Natural killer cell (primary cell): ENCODE data around the gene FAXDC2. TPM values are rescaled to one million over a fixed set of nuclear protein-coding genes. Genes with fewer than 3 reads are reported as not detected.
A peak's percentile ranks its signal among the peaks of the same experiment; 100 is the strongest.

Experiments used
- ATAC-seq, 3 donors: fragments of 150-1000 bp in 2 of 3; fragments of 200-7000 bp in 1 of 3; cut with Tn5 transposase; 1 replicate in 1 of 3; 2 replicates in 2 of 3; pipeline ENCODE4 v1.10.0; 2021; ENCODE audit warnings: mild to moderate bottlenecking in 2 of 3, moderate library complexity in 2 of 3
- DNase-seq, 2 donors: peaks; one replicate each; pipeline versions ENCODE4 v3.0.0 to v3.0.0-alpha.2; 2013 to 2021; ENCODE audit warnings: mixed read lengths in 1 of 2
- H3K27ac ChIP-seq: one replicate; pipeline ENCODE4 v1.5.1; 2013; ENCODE audit warnings: mild to moderate bottlenecking, low read length
- H3K27me3 ChIP-seq: one replicate; pipeline ENCODE4 v1.6.1; 2013; ENCODE audit warnings: low read length; ENCODE audit not compliant: control insufficient read depth, insufficient read depth
- H3K36me3 ChIP-seq: one replicate; pipeline ENCODE4 v1.6.1; 2013; ENCODE audit warnings: low read length; ENCODE audit not compliant: control insufficient read depth, insufficient read depth
- H3K4me1 ChIP-seq: one replicate; pipeline ENCODE4 v1.6.1; 2013; ENCODE audit warnings: low read length; ENCODE audit not compliant: control insufficient read depth, insufficient read depth
- H3K4me3 ChIP-seq: one replicate; pipeline ENCODE4 v1.5.1; 2013; ENCODE audit warnings: low read length
- H3K9me3 ChIP-seq: one replicate; pipeline ENCODE4 v1.6.1; 2013; ENCODE audit warnings: low read length; ENCODE audit not compliant: control insufficient read depth, insufficient read depth
- H3K27ac Mint-ChIP-seq, 2 donors: one replicate each; pipeline ENCODE4 v1.8.0; 2022; ENCODE audit warnings: mild to moderate bottlenecking in 2 of 2, mixed read lengths in 2 of 2, moderate library complexity in 1 of 2
- H3K27me3 Mint-ChIP-seq, 2 donors: one replicate each; pipeline ENCODE4 v1.8.0; 2022; ENCODE audit warnings: low read depth in 2 of 2, mixed read lengths in 2 of 2
- H3K36me3 Mint-ChIP-seq: one replicate; pipeline ENCODE4 v1.8.0; 2022; ENCODE audit warnings: mixed read lengths
- H3K4me1 Mint-ChIP-seq, 2 donors: one replicate each; pipeline ENCODE4 v1.8.0; 2022; ENCODE audit warnings: mixed read lengths in 2 of 2
- H3K4me3 Mint-ChIP-seq: one replicate; pipeline ENCODE4 v1.8.0; 2022; ENCODE audit warnings: mild to moderate bottlenecking, moderate library complexity, mixed read lengths
- H3K9me3 Mint-ChIP-seq, 2 donors: one replicate each; pipeline ENCODE4 v1.8.0; 2022; ENCODE audit warnings: mixed read lengths in 2 of 2
- WGBS: methylation state at CpG from one replicate; pipeline ENCODE4 v1.1.7; 2013; ENCODE audit warnings: missing lambda C conversion rate; ENCODE audit not compliant: insufficient coverage; 5-methylcytosine and 5-hydroxymethylcytosine counted together
- intact Hi-C: fragments of 100-400 bp; cut with micrococcal nuclease; formaldehyde crosslinking; loops from one replicate; pipeline ENCODE4 v1.14.2; 2022
- total RNA-seq, 4 donors: library from RNA; stranded (reverse); fragments of 120-200 nt in 1 of 4; gene quantifications; one replicate each; pipeline versions ENCODE4 v1.2.3 to v1.2.4, GENCODE V29; 2013 to 2022
- TF ChIP-seq, protein P1 (sequence below): fragments of 200-600 bp; IDR thresholded peaks from one replicate; pipeline ENCODE4 v1.8.0; 2022; ENCODE audit warnings: antibody characterized with exemption

Gene FAXDC2
- total RNA-seq, 3 donors from 2014 or later (not counting 1 experiment from before 2014, with no cell fraction given), result 0.48 to 2.9 (median 1.4) TPM

DNA sequence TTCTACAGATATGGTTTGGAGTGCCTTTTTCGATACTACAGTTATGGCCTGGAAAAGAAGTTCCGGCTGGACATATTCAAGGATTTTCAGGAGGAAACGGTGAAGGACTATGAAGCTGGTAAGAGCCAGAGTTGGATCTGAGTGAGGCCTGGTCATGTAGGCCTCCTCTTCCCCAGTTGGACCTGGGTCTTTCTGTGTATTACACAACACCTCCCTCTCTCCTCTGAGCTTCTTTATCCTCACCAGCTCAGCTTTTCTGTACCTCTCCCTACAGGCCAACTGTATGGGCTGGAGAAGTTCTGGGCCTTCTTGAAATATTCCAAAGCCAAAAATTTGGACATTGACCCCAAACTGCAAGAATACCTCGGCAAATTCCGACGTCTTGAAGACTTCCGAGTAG, 39.2 kb downstream of the FAXDC2 start:
- H3K36me3 Mint-ChIP-seq, result peaks cover 11% of the 10 kb centered on the region
- 97% methylated on average over 7 of the region's 7 CpGs for WGBS
- Histone ChIP-seq H3K36me3 (peaks cover 52% of the 10 kb centered on the region), H3K9me3 (no peaks in the 10 kb centered on the region), H3K27ac (no peak overlapping the region), H3K4me3 (no peak overlapping the region), H3K27me3 (no peaks in the 10 kb centered on the region), H3K4me1 (peaks cover 21% of the 10 kb centered on the region)
- DNase-seq (no peak), ATAC-seq (no peak)
- intact Hi-C loops, result no loop called here
- H3K9me3 Mint-ChIP-seq, result no peaks in the 10 kb centered on the region
- H3K27ac Mint-ChIP-seq, result no peak overlapping the region
- H3K27me3 Mint-ChIP-seq, result no peaks in the 10 kb centered on the region
- TF ChIP-seq, protein P1, sequence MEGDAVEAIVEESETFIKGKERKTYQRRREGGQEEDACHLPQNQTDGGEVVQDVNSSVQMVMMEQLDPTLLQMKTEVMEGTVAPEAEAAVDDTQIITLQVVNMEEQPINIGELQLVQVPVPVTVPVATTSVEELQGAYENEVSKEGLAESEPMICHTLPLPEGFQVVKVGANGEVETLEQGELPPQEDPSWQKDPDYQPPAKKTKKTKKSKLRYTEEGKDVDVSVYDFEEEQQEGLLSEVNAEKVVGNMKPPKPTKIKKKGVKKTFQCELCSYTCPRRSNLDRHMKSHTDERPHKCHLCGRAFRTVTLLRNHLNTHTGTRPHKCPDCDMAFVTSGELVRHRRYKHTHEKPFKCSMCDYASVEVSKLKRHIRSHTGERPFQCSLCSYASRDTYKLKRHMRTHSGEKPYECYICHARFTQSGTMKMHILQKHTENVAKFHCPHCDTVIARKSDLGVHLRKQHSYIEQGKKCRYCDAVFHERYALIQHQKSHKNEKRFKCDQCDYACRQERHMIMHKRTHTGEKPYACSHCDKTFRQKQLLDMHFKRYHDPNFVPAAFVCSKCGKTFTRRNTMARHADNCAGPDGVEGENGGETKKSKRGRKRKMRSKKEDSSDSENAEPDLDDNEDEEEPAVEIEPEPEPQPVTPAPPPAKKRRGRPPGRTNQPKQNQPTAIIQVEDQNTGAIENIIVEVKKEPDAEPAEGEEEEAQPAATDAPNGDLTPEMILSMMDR, result no peak
- no peak overlapping the region for H3K4me3 Mint-ChIP-seq
- peaks cover 29% of the 10 kb centered on the region in 2 donors for H3K4me1 Mint-ChIP-seq

DNA sequence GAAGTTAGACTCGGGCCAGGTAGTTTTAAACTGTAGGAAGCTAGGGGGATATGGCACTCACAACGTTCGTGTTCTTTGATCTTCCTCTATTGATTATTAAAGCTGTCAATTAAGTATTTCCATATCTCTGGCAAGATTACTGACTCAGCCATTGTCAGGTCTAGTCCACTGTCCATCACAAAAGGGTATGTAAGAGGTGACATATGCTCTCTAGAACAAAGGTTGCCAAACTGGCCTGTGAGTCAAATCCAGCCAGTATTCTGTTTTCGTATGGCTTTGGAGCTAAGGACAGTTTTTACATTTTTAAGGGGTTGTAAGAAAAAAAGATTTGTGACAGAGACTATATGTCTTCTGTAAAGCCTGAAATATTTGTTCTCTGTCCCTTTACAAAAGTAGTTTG, 44.2 kb downstream of the FAXDC2 start:
- no peaks in the 10 kb centered on the region for H3K9me3 ChIP-seq
- H3K36me3 ChIP-seq, result peaks cover 82% of the 10 kb centered on the region
- Mint-ChIP-seq H3K4me1 (no peaks in the 10 kb centered on the region), H3K27me3 (no peaks in the 10 kb centered on the region), H3K9me3 (no peaks in the 10 kb centered on the region), H3K27ac (peak overlapping the region in 1 of 2 donors; percentile 41), H3K36me3 (peaks cover 14% of the 10 kb centered on the region), H3K4me3 (no peak overlapping the region)
- H3K27ac ChIP-seq, result no peak overlapping the region
- H3K27me3 ChIP-seq, result no peaks in the 10 kb centered on the region
- TF ChIP-seq, protein P1, result no peak
- no peak overlapping the region for H3K4me3 ChIP-seq
- WGBS, result 96% methylated on average over 4 of the region's 4 CpGs
- no peaks in the 10 kb centered on the region for H3K4me1 ChIP-seq
- intact Hi-C loops, result no loop called here
- DNase-seq (no peak), ATAC-seq (no peak)

DNA sequence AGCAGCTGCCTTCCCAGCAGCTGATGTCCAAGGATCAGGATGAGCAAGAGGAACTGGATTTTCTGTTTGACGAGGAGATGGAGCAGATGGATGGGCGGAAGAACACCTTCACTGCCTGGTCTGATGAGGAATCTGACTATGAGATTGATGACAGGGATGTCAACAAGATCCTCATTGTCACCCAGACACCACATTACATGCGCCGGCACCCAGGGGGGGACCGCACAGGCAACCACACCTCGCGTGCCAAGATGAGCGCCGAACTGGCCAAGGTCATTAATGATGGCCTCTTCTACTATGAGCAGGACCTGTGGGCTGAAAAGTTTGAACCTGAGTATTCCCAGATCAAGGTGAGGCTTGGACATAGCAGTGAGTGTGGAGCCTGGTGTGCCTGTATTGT, 48.4 kb downstream of the FAXDC2 start:
- H3K9me3 ChIP-seq, result no peaks in the 10 kb centered on the region
- Mint-ChIP-seq H3K4me1 (peaks cover 10 to 11% of the 10 kb centered on the region in 2 donors), H3K4me3 (no peak overlapping the region), H3K36me3 (peaks cover 25% of the 10 kb centered on the region), H3K27me3 (no peaks in the 10 kb centered on the region), H3K9me3 (no peaks in the 10 kb centered on the region), H3K27ac (peak overlapping the region in 1 of 2 donors; percentile 62)
- H3K27ac ChIP-seq, result no peak overlapping the region
- TF ChIP-seq, protein P1, result no peak
- WGBS, result over 99% methylated on average over 9 of the region's 9 CpGs
- intact Hi-C loops, result no loop called here
- no peaks in the 10 kb centered on the region for H3K27me3 ChIP-seq
- ATAC-seq (no peak), DNase-seq (no peak)
- peaks cover 6% of the 10 kb centered on the region for H3K4me1 ChIP-seq
- H3K4me3 ChIP-seq, result no peak overlapping the region
- H3K36me3 ChIP-seq, result peaks cover 83% of the 10 kb centered on the region

DNA sequence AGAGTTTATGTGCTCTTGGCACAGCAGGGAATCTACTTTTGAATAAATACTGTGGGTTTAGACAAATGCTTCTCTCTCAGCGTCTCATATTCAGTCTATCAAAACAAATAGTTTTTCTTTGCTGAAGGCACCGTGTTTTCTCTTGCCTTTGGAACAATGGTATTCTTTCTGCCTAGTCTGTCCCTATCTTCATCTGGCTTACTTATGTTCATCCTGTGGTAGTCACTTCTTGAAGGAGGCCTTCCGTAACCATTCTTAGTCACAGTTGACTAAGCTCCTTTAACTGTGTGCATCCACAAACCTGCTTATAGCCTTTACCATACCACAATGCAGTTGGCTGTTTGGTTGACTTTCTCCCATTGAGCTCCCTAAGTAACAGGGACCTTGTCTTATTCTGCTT, 49.3 kb downstream of the FAXDC2 start:
- ATAC-seq, result no peak
- Mint-ChIP-seq H3K4me3 (no peak overlapping the region), H3K9me3 (no peaks in the 10 kb centered on the region), H3K27ac (peak overlapping the region in 1 of 2 donors; percentile 61), H3K36me3 (peaks cover 25% of the 10 kb centered on the region), H3K27me3 (no peaks in the 10 kb centered on the region), H3K4me1 (peaks cover 10 to 11% of the 10 kb centered on the region in 2 donors)
- peaks cover 6% of the 10 kb centered on the region for H3K4me1 ChIP-seq
- peaks cover 83% of the 10 kb centered on the region for H3K36me3 ChIP-seq
- 90% methylated on average over 3 of the region's 3 CpGs for WGBS
- H3K4me3 ChIP-seq, result no peak overlapping the region
- H3K27ac ChIP-seq, result no peak overlapping the region
- no peak for DNase-seq
- no peaks in the 10 kb centered on the region for H3K9me3 ChIP-seq
- no peaks in the 10 kb centered on the region for H3K27me3 ChIP-seq
- TF ChIP-seq, protein P1, result no peak
- intact Hi-C loops, result no loop called here
